Spleen (tissue), 11 donors: Measurements from ENCODE around the gene CHRND. TPM values are rescaled to one million over a fixed set of nuclear protein-coding genes. Genes with fewer than 3 reads are reported as not detected.
"Not testable (repeated sequence)": the region's sequence is repeated elsewhere in the genome, so short reads cannot be mapped to it uniquely, and the experiment has no call there.

Source experiments
- DNase-seq: peaks from one replicate; pipeline ENCODE4 v3.0.0-alpha.2; 2020
- H3K27ac ChIP-seq, 8 donors: fragments of 200-600 bp; sonication (generic) in 7 of 8; 1 replicate in 4 of 8; 2 replicates in 4 of 8; pipeline versions ENCODE4 v1.5.0 to v1.8.0; 2016 to 2021; ENCODE audit warnings: inconsistent platforms in 4 of 8, mild to moderate bottlenecking in 4 of 8, moderate library complexity in 1 of 8
- H3K27me3 ChIP-seq, 7 donors: fragments of 200-600 bp; sonication (generic) in 6 of 7; replicated peaks in 1 of 7; 1 replicate in 4 of 7; 2 replicates in 3 of 7; pipeline versions ENCODE4 v1.5.0 to v1.8.0; 2016 to 2021; ENCODE audit warnings: inconsistent platforms in 3 of 7, mild to moderate bottlenecking in 1 of 7
- H3K36me3 ChIP-seq, 6 donors: fragments of 200-600 bp; sonication (generic) in 5 of 6; 1 replicate in 4 of 6; 2 replicates in 2 of 6; pipeline versions ENCODE4 v1.5.0 to v1.8.0; 2016 to 2021; ENCODE audit warnings: inconsistent platforms in 2 of 6
- H3K4me1 ChIP-seq, 6 donors: fragments of 200-600 bp; sonication (generic) in 5 of 6; 1 replicate in 3 of 6; 2 replicates in 3 of 6; pipeline versions ENCODE4 v1.5.0 to v1.8.0; 2016 to 2021; ENCODE audit warnings: inconsistent platforms in 3 of 6
- H3K4me3 ChIP-seq, 8 donors: fragments of 200-600 bp; sonication (generic) in 7 of 8; 1 replicate in 4 of 8; 2 replicates in 4 of 8; pipeline versions ENCODE4 v1.5.0 to v1.8.0; 2016 to 2021; ENCODE audit warnings: inconsistent platforms in 4 of 8, mild to moderate bottlenecking in 4 of 8, moderate library complexity in 2 of 8
- H3K9me3 ChIP-seq, 8 donors: fragments of 200-600 bp; sonication (generic) in 7 of 8; 1 replicate in 4 of 8; 2 replicates in 4 of 8; pipeline versions ENCODE4 v1.5.0 to v1.8.0; 2016 to 2021; ENCODE audit warnings: inconsistent platforms in 4 of 8
- CTCF ChIP-seq, 11 experiments: fragments of 200-600 bp in 7 of 11; fragments of 450-650 bp in 4 of 11; sonication (generic) in 4 of 11; IDR thresholded peaks in 8 of 11; conservative IDR thresholded peaks in 3 of 11; 1 replicate in 7 of 11; 2 replicates in 4 of 11; pipeline versions ENCODE4 v1.4.0 to v1.8.0; 2016 to 2021; ENCODE audit warnings: antibody characterized with exemption in 11 of 11, inconsistent platforms in 4 of 11, mild to moderate bottlenecking in 1 of 11
- POLR2A ChIP-seq, 3 donors: fragments of 450-650 bp; IDR thresholded peaks; one replicate each; pipeline ENCODE4 v1.5.1; 2017; ENCODE audit warnings: antibody characterized with exemption in 3 of 3, mild to moderate bottlenecking in 1 of 3
- POLR2AphosphoS5 ChIP-seq, 3 donors: sonication (generic); formaldehyde crosslinking; IDR thresholded peaks; one replicate each; pipeline ENCODE4 v1.5.1; 2017; ENCODE audit warnings: antibody characterized with exemption in 3 of 3
- WGBS, 5 donors: extraction: QIAGEN DNeasy Blood & Tissue Kit in 3 of 5; methylation state at CpG; one replicate each; pipeline versions ENCODE4 v1.1.5 to v1.1.7; 2013 to 2018; 5-methylcytosine and 5-hydroxymethylcytosine counted together
- intact Hi-C: fragments of 100-400 bp; cut with DNase I; formaldehyde crosslinking; loops from one replicate; pipeline ENCODE4 v1.15.0; 2023; ENCODE audit warnings: low total_unique reads
- polyA plus RNA-seq, 3 donors: library from polyadenylated mRNA; stranded (reverse); fragments of 200-250 nt; gene quantifications; one replicate each; pipeline ENCODE4 v1.2.1, GENCODE V29; 2013
- total RNA-seq, 7 donors: library from RNA; depleted of rRNA in 3 of 7; stranded (reverse); fragments of >200 nt in 3 of 7; fragmentation: NEBNext Ultra II Directional in 4 of 7; extraction: Animal tissue kit (Norgen Biotek cat#: 25700) in 4 of 7; gene quantifications; one replicate each; pipeline versions ENCODE4 v1.1.0 to v1.2.1, GENCODE V29; 2016 to 2021
- donor health status: healthy with polysubstance abuse.
- donor health status: DM: no; HTN: no; CAD: no; lungs with moderate emphysema.
- donor health status: DM: no; HTN: no; CAD: no.
- donor health status: Bipolar disorder and iron deficiency.
- donor health status: healthy.
- donor health status: DM: no; HTN: no; CAD: no.
- donor health status: DM: yes; HTN: yes; CAD: no.

CHRND gene
- total and polyA plus RNA-seq, 10 donors = 0.32 TPM; not detected in 9

GRCh38 chr2:232563580-232563979 is 37.6 kb downstream of the CHRND start:
- no peak for TF ChIP-seq POLR2A (IDR thresholded peaks at IDR 0.05)
- Histone ChIP-seq H3K4me3 (no peak overlapping the region), H3K36me3 (peaks cover 9 to 100% (median 92%) of the 10 kb centered on the region in 6 donors), H3K9me3 (no peaks in the 10 kb centered on the region), H3K4me1 (peaks cover 0 to 7% (median 0%) of the 10 kb centered on the region in 6 donors), H3K27me3 (no peaks in the 10 kb centered on the region), H3K27ac (no peak overlapping the region)
- intact Hi-C loops = no loop called here
- DNase-seq = no peak
- WGBS, 5 donors = 45 to 66% (median 52%) methylated on average over 3 of the region's 3 CpGs

GRCh38 chr2:232567721-232568120 is 41.8 kb downstream of the CHRND start:
- TF ChIP-seq CTCF (IDR thresholded peaks at IDR 0.05 in 8 of 11, conservative IDR thresholded peaks at IDR 0.05 in 3 of 11) = no peak
- TF ChIP-seq POLR2AphosphoS5 (IDR thresholded peaks at IDR 0.05) = no peak
- no peak for TF ChIP-seq POLR2A (IDR thresholded peaks at IDR 0.05)
- Histone ChIP-seq H3K4me3 (no peak overlapping the region), H3K27ac (no peak overlapping the region), H3K4me1 (peaks cover 0 to 2% (median 0%) of the 10 kb centered on the region in 6 donors), H3K36me3 (peaks cover 10 to 100% (median 98%) of the 10 kb centered on the region in 6 donors), H3K27me3 (no peaks in the 10 kb centered on the region), H3K9me3 (no peaks in the 10 kb centered on the region)
- intact Hi-C loops = no loop called here
- DNase-seq = no peak

- no peak overlapping the region for H3K4me3 ChIP-seq
- intact Hi-C loops = no loop called here
- peaks cover 10 to 100% (median 97%) of the 10 kb centered on the region in 6 donors for H3K36me3 ChIP-seq
- H3K27me3 ChIP-seq = no peaks in the 10 kb centered on the region
- TF ChIP-seq CTCF (IDR thresholded peaks at IDR 0.05 in 8 of 11, conservative IDR thresholded peaks at IDR 0.05 in 3 of 11) (no peak), POLR2AphosphoS5 (IDR thresholded peaks at IDR 0.05) (no peak), POLR2A (IDR thresholded peaks at IDR 0.05) (no peak)
- DNase-seq = no peak
- WGBS, 5 donors = 64 to 84% (median 73%) methylated on average over 5 of the region's 5 CpGs
- no peaks in the 10 kb centered on the region for H3K9me3 ChIP-seq
- H3K27ac ChIP-seq = no peak overlapping the region
- H3K4me1 ChIP-seq = no peaks in the 10 kb centered on the region
Measured at GRCh38 chr2:232568161-232568560, 42.2 kb downstream of the CHRND start.

GRCh38 chr2:232569541-232569940 is 43.6 kb downstream of the CHRND start:
- Histone ChIP-seq H3K4me3 (no peak overlapping the region), H3K27ac (no peak overlapping the region), H3K9me3 (no peaks in the 10 kb centered on the region), H3K27me3 (no peaks in the 10 kb centered on the region), H3K36me3 (peaks cover 10 to 100% (median 96%) of the 10 kb centered on the region in 6 donors), H3K4me1 (no peaks in the 10 kb centered on the region)
- no peak for DNase-seq
- 93 to 98% (median 96%) methylated on average over 9 of the region's 9 CpGs for WGBS, 5 donors
- no peak for TF ChIP-seq CTCF (IDR thresholded peaks at IDR 0.05 in 8 of 11, conservative IDR thresholded peaks at IDR 0.05 in 3 of 11)
- TF ChIP-seq POLR2A (IDR thresholded peaks at IDR 0.05) = no peak
- no peak for TF ChIP-seq POLR2AphosphoS5 (IDR thresholded peaks at IDR 0.05)
- intact Hi-C loops = no loop called here

GRCh38 chr2:232570481-232570880 is 44.5 kb downstream of the CHRND start:
- H3K4me1 ChIP-seq, intact Hi-C loops, H3K9me3 ChIP-seq, H3K4me3 ChIP-seq, H3K27ac ChIP-seq, H3K27me3 ChIP-seq, DNase-seq: not testable (repeated sequence)
- H3K36me3 ChIP-seq = peaks cover 5 to 100% (median 94%) of the 10 kb centered on the region in 6 donors
- WGBS, 5 donors = 94 to 98% (median 95%) methylated on average over 6 of the region's 6 CpGs
